Measurements from ENCODE around the gene LRMDA. TPM values are rescaled to one million over a fixed set of nuclear protein-coding genes. Genes with fewer than 3 reads are reported as not detected.
"Not testable (repeated sequence)": the region's sequence is repeated elsewhere in the genome, so short reads cannot be mapped to it uniquely, and the experiment has no call there.

Gene LRMDA
- total RNA-seq, 2 experiments from 2014 or later, result not detected

DNA sequence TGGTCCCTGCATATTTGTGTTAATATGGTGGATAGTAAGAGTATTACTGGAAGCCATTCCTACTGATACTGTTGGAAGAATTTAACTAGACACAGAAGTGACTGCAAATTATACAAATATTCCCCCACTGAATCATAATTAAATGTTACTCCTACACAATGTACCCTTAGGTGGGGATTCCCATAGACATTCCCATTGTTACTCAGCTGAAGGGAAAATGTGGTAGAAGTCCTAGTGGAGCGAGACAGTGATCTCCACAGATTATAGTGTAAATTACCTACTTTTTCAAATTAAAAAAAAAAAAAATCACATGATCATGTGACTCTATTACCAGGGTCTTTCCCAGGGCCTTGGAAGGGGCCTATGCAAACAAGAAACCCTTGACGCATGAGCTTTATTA is 611.8 kb downstream of the LRMDA start:
- no peak overlapping the region for H3K4me3 Mint-ChIP-seq
- H3K27ac Mint-ChIP-seq, result no peak overlapping the region
- H3K27me3 Mint-ChIP-seq (ENCODE audit: low read depth), result peaks cover 8% of the 10 kb centered on the region
- CTCF ChIA-PET, result interaction anchor here (0.5 to 0.6 kb wide), 2 partner anchors 68 to 77 kb away, joined by 3 to 4 read pairs; no protein-coding TSS in a partner anchor
- H3K36me3 Mint-ChIP-seq (ENCODE audit: low read depth), result no peaks in the 10 kb centered on the region
- intact Hi-C loops (cut with micrococcal nuclease), result no loop called here
- H3K9me3 Mint-ChIP-seq, result peaks cover 7% of the 10 kb centered on the region
- H3K4me1 Mint-ChIP-seq (ENCODE audit: low read depth), result no peaks in the 10 kb centered on the region
- no peak for DNase-seq

DNA sequence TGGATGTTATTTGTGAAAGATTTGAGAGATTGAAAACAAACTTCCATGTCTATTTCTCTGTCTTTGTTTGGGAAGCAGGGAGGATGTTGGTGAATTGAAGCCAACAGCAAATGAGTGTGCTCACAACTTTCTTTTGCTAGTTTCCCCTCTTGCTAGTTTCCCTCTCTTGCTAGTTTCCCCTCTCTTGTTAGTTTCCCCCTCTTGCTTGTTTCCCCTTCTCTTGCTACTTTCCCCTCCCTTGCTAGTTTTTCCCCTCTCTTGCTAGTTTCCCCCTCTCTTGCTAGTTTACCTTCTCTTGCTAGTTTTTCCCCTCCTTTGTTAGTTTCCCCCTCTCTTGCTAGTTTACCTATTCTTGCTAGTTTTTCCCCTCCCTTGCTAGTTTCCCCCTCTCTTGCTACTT is 613.3 kb downstream of the LRMDA start:
- peaks cover 2% of the 10 kb centered on the region for H3K9me3 Mint-ChIP-seq
- no peak for DNase-seq
- H3K4me3 Mint-ChIP-seq, result no peak overlapping the region
- CTCF ChIA-PET, result no interaction called here
- H3K36me3 Mint-ChIP-seq (ENCODE audit: low read depth), result no peaks in the 10 kb centered on the region
- intact Hi-C loops (cut with micrococcal nuclease), result no loop called here
- no peak overlapping the region for H3K27ac Mint-ChIP-seq
- no peaks in the 10 kb centered on the region for H3K4me1 Mint-ChIP-seq (ENCODE audit: low read depth)
- H3K27me3 Mint-ChIP-seq (ENCODE audit: low read depth), result peaks cover 8% of the 10 kb centered on the region

DNA sequence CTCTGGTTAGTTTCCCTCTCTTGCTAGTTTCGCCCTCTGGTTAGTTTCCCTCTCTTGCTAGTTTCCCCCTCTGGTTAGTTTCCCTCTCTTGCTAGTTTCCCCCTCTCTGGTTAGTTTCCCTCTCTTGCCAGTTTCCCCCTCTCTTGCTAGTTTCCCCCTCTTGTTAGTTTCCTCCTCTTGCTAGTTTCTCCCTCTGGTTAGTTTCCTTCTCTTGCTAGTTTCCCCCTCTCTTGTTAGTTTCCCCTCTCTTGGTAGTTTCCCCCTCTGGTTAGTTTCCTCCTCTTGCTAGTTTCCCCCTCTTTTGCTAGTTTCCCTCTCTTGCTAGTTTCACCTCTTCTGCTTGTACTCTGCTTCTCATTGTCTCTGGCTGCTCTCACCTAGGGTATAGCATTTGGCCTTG is 613.8 kb downstream of the LRMDA start:
- H3K36me3 Mint-ChIP-seq (ENCODE audit: low read depth), result no peaks in the 10 kb centered on the region
- no peak for DNase-seq
- CTCF ChIA-PET, result interaction anchor here (1.5 kb wide), 1 partner anchor 8 kb away, joined by 3 read pairs; no protein-coding TSS in a partner anchor
- H3K27me3 Mint-ChIP-seq (ENCODE audit: low read depth), result peaks cover 8% of the 10 kb centered on the region
- intact Hi-C loops (cut with micrococcal nuclease), result no loop called here
- H3K9me3 Mint-ChIP-seq, result peaks cover 2% of the 10 kb centered on the region
- H3K4me1 Mint-ChIP-seq (ENCODE audit: low read depth), result no peaks in the 10 kb centered on the region
- H3K27ac Mint-ChIP-seq, result no peak overlapping the region
- no peak overlapping the region for H3K4me3 Mint-ChIP-seq

GRCh38 chr10:76047521-76047920 is 616.1 kb downstream of the LRMDA start:
- CTCF ChIA-PET, result interaction anchor here (0.6 kb wide), 1 partner anchor 1757 kb away, joined by 3 read pairs; no protein-coding TSS in a partner anchor
- Mint-ChIP-seq H3K27me3 (ENCODE audit: low read depth) (peaks cover 8% of the 10 kb centered on the region), H3K36me3 (ENCODE audit: low read depth) (no peaks in the 10 kb centered on the region), H3K9me3 (no peaks in the 10 kb centered on the region), H3K4me1 (ENCODE audit: low read depth) (no peaks in the 10 kb centered on the region), H3K4me3 (no peak overlapping the region), H3K27ac (no peak overlapping the region)
- DNase-seq, result no peak
- intact Hi-C loops (cut with micrococcal nuclease), result no loop called here

GRCh38 chr10:76049581-76050290 is 618.3 kb downstream of the LRMDA start:
- no peak overlapping the region for H3K4me3 Mint-ChIP-seq
- intact Hi-C loops (cut with micrococcal nuclease), result no loop called here
- H3K27ac Mint-ChIP-seq, result no peak overlapping the region
- no peaks in the 10 kb centered on the region for H3K36me3 Mint-ChIP-seq (ENCODE audit: low read depth)
- DNase-seq, result no peak
- peaks cover 10% of the 10 kb centered on the region for H3K27me3 Mint-ChIP-seq (ENCODE audit: low read depth)
- no peaks in the 10 kb centered on the region for H3K9me3 Mint-ChIP-seq
- CTCF ChIA-PET, result no interaction called here
- H3K4me1 Mint-ChIP-seq (ENCODE audit: low read depth), result no peaks in the 10 kb centered on the region

- Mint-ChIP-seq H3K4me1 (ENCODE audit: low read depth) (no peaks in the 10 kb centered on the region), H3K4me3 (no peak overlapping the region), H3K27ac (no peak overlapping the region), H3K36me3 (ENCODE audit: low read depth) (no peaks in the 10 kb centered on the region), H3K27me3 (ENCODE audit: low read depth) (peaks cover 10% of the 10 kb centered on the region), H3K9me3 (peaks cover 2% of the 10 kb centered on the region)
- no peak for DNase-seq
- intact Hi-C loops (cut with micrococcal nuclease), result no loop called here
- CTCF ChIA-PET, result no interaction called here
Measured at GRCh38 chr10:76050291-76050625, 618.8 kb downstream of the LRMDA start.

GRCh38 chr10:76051007-76051936 is 619.8 kb downstream of the LRMDA start:
- no peaks in the 10 kb centered on the region for H3K36me3 Mint-ChIP-seq (ENCODE audit: low read depth)
- no peak for DNase-seq
- no peak overlapping the region for H3K27ac Mint-ChIP-seq
- intact Hi-C loops (cut with micrococcal nuclease), result no loop called here
- H3K27me3 Mint-ChIP-seq (ENCODE audit: low read depth), result peaks cover 2% of the 10 kb centered on the region
- peaks cover 5% of the 10 kb centered on the region for H3K9me3 Mint-ChIP-seq
- CTCF ChIA-PET, result interaction anchor here (2.2 kb wide), 1 partner anchor 15 kb away, joined by 8 read pairs; no protein-coding TSS in a partner anchor
- H3K4me3 Mint-ChIP-seq, result no peak overlapping the region
- H3K4me1 Mint-ChIP-seq (ENCODE audit: low read depth), result no peaks in the 10 kb centered on the region

GRCh38 chr10:76052682-76053503 is 621.5 kb downstream of the LRMDA start:
- Mint-ChIP-seq H3K4me1 (ENCODE audit: low read depth) (no peaks in the 10 kb centered on the region), H3K27me3 (ENCODE audit: low read depth) (peaks cover 2% of the 10 kb centered on the region), H3K4me3 (no peak overlapping the region), H3K9me3 (peaks cover 5% of the 10 kb centered on the region), H3K36me3 (ENCODE audit: low read depth) (no peaks in the 10 kb centered on the region), H3K27ac (no peak overlapping the region)
- intact Hi-C loops (cut with micrococcal nuclease), result no loop called here
- CTCF ChIA-PET, result interaction anchor here (0.6 to 2.2 kb wide), 2 partner anchors 16 to 329 kb away, joined by 3 to 8 read pairs; no protein-coding TSS in a partner anchor
- DNase-seq, result no peak

- intact Hi-C loops (cut with micrococcal nuclease), result no loop called here
- CTCF ChIA-PET, result interaction anchor here (0.5 to 0.7 kb wide), 2 partner anchors 21 to 40 kb away, joined by 3 read pairs; no protein-coding TSS in a partner anchor
Measured at GRCh38 chr10:76055466-76055865, 624.0 kb downstream of the LRMDA start.

DNA sequence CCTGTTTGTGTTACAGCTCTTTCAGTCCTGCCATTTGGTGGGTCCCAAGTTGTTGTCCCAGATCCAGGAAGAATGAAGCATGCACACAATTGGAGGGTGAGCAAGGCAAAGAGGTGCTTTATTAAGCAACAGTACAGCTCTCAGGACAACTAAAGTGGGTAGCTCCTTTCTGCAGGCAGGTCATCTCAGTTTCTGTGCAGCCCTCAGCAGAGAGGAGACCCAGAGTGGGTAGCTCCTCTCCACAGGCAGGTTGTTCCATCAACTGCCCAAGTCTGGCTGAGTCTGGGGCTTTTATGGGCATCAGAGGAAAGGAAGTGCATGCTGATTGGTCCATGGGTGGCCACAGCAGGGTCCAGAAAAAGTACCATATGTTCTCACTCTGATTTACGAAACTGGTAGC is 624.5 kb downstream of the LRMDA start:
- CTCF ChIA-PET, result interaction anchor here (0.5 to 0.7 kb wide), 2 partner anchors 22 to 39 kb away, joined by 3 read pairs; no protein-coding TSS in a partner anchor

More at GRCh38 chr10:76055466-76055865, 624.0 kb downstream of the LRMDA start:
- no peaks in the 10 kb centered on the region for H3K36me3 Mint-ChIP-seq (ENCODE audit: low read depth)
- no peak overlapping the region for H3K4me3 Mint-ChIP-seq
- no peaks in the 10 kb centered on the region for H3K4me1 Mint-ChIP-seq (ENCODE audit: low read depth)
- no peak overlapping the region for H3K27ac Mint-ChIP-seq
- H3K9me3 Mint-ChIP-seq, result peaks cover 5% of the 10 kb centered on the region
- DNase-seq, result no peak
- peaks cover 2% of the 10 kb centered on the region for H3K27me3 Mint-ChIP-seq (ENCODE audit: low read depth)

DNA sequence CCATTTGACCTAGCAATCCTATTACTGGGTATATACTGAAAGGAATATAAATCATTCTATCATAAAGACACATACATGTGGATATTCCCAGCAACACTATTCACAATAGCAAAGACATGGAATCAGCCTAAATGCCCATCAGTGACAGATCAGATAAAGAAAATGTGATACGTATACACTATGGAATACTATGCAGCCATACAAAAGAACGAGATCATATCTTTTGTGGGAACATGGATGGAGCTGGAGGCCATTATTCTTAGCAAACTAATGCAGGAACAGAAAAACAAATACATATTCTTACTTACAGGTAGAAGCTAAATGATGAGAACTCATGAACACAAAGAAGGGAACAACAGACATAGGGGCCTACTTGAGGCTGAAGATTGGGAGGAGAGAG is 629.6 kb downstream of the LRMDA start:
- H3K4me1 Mint-ChIP-seq (ENCODE audit: low read depth); H3K27ac Mint-ChIP-seq; DNase-seq; CTCF ChIA-PET; intact Hi-C loops (cut with micrococcal nuclease); H3K4me3 Mint-ChIP-seq; H3K36me3 Mint-ChIP-seq (ENCODE audit: low read depth); H3K27me3 Mint-ChIP-seq (ENCODE audit: low read depth); H3K9me3 Mint-ChIP-seq: not testable (repeated sequence)

More for the DNA sequence above, 624.5 kb downstream of the LRMDA start:
- DNase-seq, result peak; percentile 6
- Mint-ChIP-seq H3K4me1 (ENCODE audit: low read depth) (no peaks in the 10 kb centered on the region), H3K4me3 (no peak overlapping the region), H3K27ac (no peak overlapping the region), H3K27me3 (ENCODE audit: low read depth) (peaks cover 2% of the 10 kb centered on the region), H3K36me3 (ENCODE audit: low read depth) (no peaks in the 10 kb centered on the region), H3K9me3 (peaks cover 5% of the 10 kb centered on the region)
- intact Hi-C loops (cut with micrococcal nuclease), result no loop called here

GRCh38 chr10:76066457-76066856 is 635.0 kb downstream of the LRMDA start:
- Mint-ChIP-seq H3K27ac (no peak overlapping the region), H3K9me3 (no peaks in the 10 kb centered on the region), H3K4me3 (no peak overlapping the region), H3K4me1 (ENCODE audit: low read depth) (no peaks in the 10 kb centered on the region), H3K36me3 (ENCODE audit: low read depth) (no peaks in the 10 kb centered on the region), H3K27me3 (ENCODE audit: low read depth) (peaks cover 2% of the 10 kb centered on the region)
- no peak for DNase-seq
- intact Hi-C loops (cut with micrococcal nuclease), result no loop called here
- CTCF ChIA-PET, result no interaction called here

All from activated naive CD4-positive, alpha-beta T cell treated with anti-CD3 and anti-CD28 coated beads for 36 hours (primary cell).